Fibroblast of pulmonary artery (primary cell): ENCODE measurements around the gene NKX6-2.

ENCODE experiments used
- DNase-seq: peaks from one replicate; pipeline ENCODE4 v3.0.0-alpha.2; 2010; ENCODE audit warnings: low read depth
- H3K4me3 ChIP-seq: replicated peaks from 2 replicates; pipeline ENCODE4 v1.5.1; 2011; ENCODE audit warnings: low read depth, mild to moderate bottlenecking, control low read depth, low read length, moderate library complexity
- CTCF ChIP-seq: IDR thresholded peaks from 2 replicates; pipeline ENCODE4 v1.5.1; 2011; ENCODE audit warnings: mild to moderate bottlenecking, control low read depth, low read length, inconsistent platforms; ENCODE audit errors: missing control alignments

Gene NKX6-2

GRCh38 chr10:132742837-132743194 is 43.1 kb downstream of the NKX6-2 start:
- TF ChIP-seq CTCF = no peak

DNA sequence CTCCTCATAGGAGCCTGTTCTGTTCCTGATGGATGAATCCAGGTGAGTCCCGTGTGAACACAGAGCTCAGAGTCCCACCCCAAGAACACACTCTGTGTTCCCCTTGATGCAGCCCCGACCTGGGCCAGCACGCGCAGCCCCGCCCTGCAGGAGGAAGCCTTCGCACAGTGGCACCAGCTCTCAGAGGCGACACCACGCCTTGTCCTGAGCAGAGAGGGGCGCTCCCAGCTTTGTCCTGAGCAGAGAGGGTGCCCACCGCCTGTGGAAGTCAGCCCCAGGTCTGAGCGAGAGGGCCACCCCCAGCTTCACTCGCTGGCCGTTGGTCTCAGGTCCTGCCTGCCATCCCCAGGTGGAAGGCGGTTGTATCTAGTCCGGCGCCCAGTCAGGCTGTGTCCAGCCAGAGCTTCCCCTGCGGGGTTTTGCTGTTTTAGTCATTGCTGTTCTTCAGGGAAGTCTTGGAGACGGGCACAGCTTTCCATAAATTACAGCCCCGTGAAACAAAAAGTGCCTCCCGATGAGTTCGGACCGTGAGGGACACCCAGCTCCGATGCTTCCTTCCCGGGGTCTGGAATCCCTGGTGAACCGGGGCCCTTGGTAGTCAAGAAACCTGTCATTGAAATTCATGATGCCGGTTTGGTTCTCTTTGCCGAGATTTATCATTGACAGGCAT is 43.6 kb downstream of the NKX6-2 start:
- TF ChIP-seq CTCF = no peak
- no peak for DNase-seq
- H3K4me3 ChIP-seq = no peak overlapping the region

More at GRCh38 chr10:132742837-132743194, 43.1 kb downstream of the NKX6-2 start:
- no peak for DNase-seq
- no peak overlapping the region for H3K4me3 ChIP-seq

- no peak overlapping the region for H3K4me3 ChIP-seq
- no peak for TF ChIP-seq CTCF
- no peak for DNase-seq
Measured at GRCh38 chr10:132740588-132740987, 45.4 kb downstream of the NKX6-2 start.

GRCh38 chr10:132739225-132739613 is 46.7 kb downstream of the NKX6-2 start:
- no peak for TF ChIP-seq CTCF
- H3K4me3 ChIP-seq = no peak overlapping the region
- no peak for DNase-seq

DNA sequence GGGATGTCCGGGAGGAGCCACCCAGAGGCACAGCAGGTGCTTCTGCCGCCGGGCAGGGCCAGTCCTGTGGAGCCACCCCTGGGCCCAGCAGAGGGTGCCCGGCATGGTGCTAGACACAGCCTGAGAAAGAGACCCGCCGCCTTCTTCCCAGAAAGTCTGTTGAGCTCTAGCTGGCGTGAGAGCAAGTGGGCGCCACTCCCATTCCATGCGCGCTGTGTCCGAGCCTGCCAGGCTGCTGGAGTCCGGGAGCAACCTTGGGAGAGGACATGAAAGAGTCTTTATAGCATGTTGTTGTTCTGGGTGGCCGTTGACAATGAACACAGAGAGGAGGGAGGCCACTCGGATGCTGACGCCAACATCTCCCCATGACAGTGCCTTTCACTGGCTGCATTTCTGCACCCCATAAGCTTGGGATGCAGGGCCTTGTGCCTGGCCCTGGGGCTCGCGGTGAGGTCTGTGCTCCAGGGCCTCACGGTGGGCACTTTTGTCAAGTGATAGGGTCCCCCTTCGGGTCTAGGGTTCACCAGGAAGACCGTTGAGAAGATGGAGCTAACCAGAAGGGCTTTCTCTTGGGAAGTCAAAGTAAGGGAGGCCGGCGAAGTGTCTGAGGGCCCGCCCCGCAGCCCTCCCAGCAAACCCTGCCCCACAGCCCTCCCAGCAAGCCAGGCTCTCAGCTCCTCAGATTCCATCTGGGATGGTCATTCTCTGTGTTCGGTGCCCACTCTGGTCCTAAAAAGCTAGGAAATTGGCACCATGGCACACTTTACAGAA is 47.3 kb downstream of the NKX6-2 start:
- no peak for TF ChIP-seq CTCF
- H3K4me3 ChIP-seq = no peak overlapping the region
- no peak for DNase-seq

- no peak for DNase-seq
- H3K4me3 ChIP-seq = no peak overlapping the region
- TF ChIP-seq CTCF = no peak
Measured at GRCh38 chr10:132737390-132738048, 48.4 kb downstream of the NKX6-2 start.
